ENCODE data around the gene FIGN. TPM values are rescaled to one million over a fixed set of nuclear protein-coding genes. Genes with fewer than 3 reads are reported as not detected.

Gene FIGN
- total and polyA plus RNA-seq, 2 of the 4 experiments (the other 2 are of a cell fraction), result 0.77 to 0.90 TPM

DNA sequence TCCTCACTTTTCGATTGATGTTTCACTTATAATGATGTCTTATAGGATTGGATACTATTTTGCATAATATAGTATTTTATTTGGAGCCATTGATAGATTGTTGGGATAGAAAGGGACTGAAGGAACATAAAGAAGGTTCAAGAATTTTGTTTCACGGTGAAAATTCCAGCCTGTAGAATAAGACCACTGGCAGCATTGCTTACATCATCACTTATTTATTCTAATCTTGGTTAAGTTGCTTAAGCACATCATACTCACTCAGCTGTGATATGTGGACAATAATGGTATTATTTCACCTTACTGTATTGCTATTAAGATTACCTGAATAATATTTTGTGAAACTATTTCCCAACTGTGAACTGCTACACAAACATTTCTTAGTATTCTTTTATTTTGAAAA lies 118.3 kb downstream of the FIGN start:
- Histone ChIP-seq H3K14ac (replicated peaks; ENCODE audit: low read depth, low read length) (no peak overlapping the region), H2AFZ (replicated peaks; ENCODE audit: low read length, poor library complexity) (no peak overlapping the region), H3K79me1 (ENCODE audit: low read depth in 1 of 2, low read length in 2 of 2) (no peaks in the 10 kb centered on the region), H2AK5ac (ENCODE audit: low read depth, low read length) (no peak overlapping the region), H2AK9ac (replicated peaks; ENCODE audit: low read depth, low read length, poor library complexity) (no peak overlapping the region), H2BK120ac (ENCODE audit: low read depth, low read length) (no peak overlapping the region), H2BK15ac (ENCODE audit: low read depth, low read length) (no peak overlapping the region), H3K36me3 (ENCODE audit: control insufficient read depth, insufficient read depth, low read length) (no peaks in the 10 kb centered on the region), H3K27me3 (ENCODE audit: control insufficient read depth, insufficient read depth, low read length) (no peaks in the 10 kb centered on the region), H3K4me1 (ENCODE audit: control insufficient read depth, insufficient read depth, low read length) (no peaks in the 10 kb centered on the region), H3K4ac (ENCODE audit: low read depth, low read length) (no peak overlapping the region), H3K9me1 (ENCODE audit: insufficient read depth, low read length) (no peaks in the 10 kb centered on the region), H3K27ac (ENCODE audit: insufficient read depth, low read length) (no peak overlapping the region), H3K56ac (ENCODE audit: extremely low read depth, insufficient read depth, low read length) (no peak overlapping the region), H2BK5ac (ENCODE audit: low read depth, low read length, poor library complexity, severe bottlenecking) (no peak overlapping the region), H3K9ac (ENCODE audit: low read depth, low read length) (no peak overlapping the region), H2BK20ac (ENCODE audit: low read depth, low read length) (no peak overlapping the region), H3K4me3 (ENCODE audit: insufficient read depth, low read depth, low read length) (no peak overlapping the region), H3K4me2 (ENCODE audit: low read depth, low read length) (no peak overlapping the region), H4K8ac (ENCODE audit: low read depth in 2 of 2, low read length in 2 of 2) (no peak overlapping the region), H3K23ac (ENCODE audit: low read depth, low read length) (no peak overlapping the region), H4K91ac (ENCODE audit: insufficient read depth, low read depth, low read length) (no peak overlapping the region), H3K18ac (ENCODE audit: low read depth, low read length) (no peak overlapping the region), H4K20me1 (ENCODE audit: insufficient read depth, low read length) (no peaks in the 10 kb centered on the region), H4K5ac (ENCODE audit: low read depth, low read length) (no peak overlapping the region), H3K9me3 (ENCODE audit: control insufficient read depth, insufficient read depth, low read length) (no peaks in the 10 kb centered on the region)
- no CpG with 5 or more reads among the region's 2 CpGs for WGBS, 2 experiments (ENCODE audit: extremely low coverage in 2 of 2, insufficient read length in 1 of 2)
- DNase-seq (no peak), ATAC-seq (ENCODE audit: low read depth) (no peak)
- ChIA-PET POLR2A (ENCODE audit: unreplicated experiment) (no interaction called here), CTCF (no interaction called here)
- dilution Hi-C loops (cut with HindIII; ENCODE audit: low sequenced_read_pairs, unreplicated experiment) (no loop called here), in situ Hi-C loops (cut with MboI; ENCODE audit: low sequenced_read_pairs) (no loop called here), intact Hi-C loops (cut with micrococcal nuclease) (no loop called here)
- BruUV-seq (replicated peaks), result no TSS peak
- TF ChIP-seq SMC3 (IDR thresholded peaks at IDR 0.05; ENCODE audit: low read depth, low read length) (no peak), MAZ (IDR thresholded peaks at IDR 0.05; ENCODE audit: borderline replicate concordance, low read depth, low read length) (no peak), ELK1 (IDR thresholded peaks at IDR 0.05; ENCODE audit: borderline replicate concordance, low read depth, low read length) (no peak), BHLHE40 (IDR thresholded peaks at IDR 0.05; ENCODE audit: low read depth, low read length) (no peak), RCOR1 (IDR thresholded peaks at IDR 0.05; ENCODE audit: insufficient replicate concordance, low read length) (no peak), CHD1 (IDR thresholded peaks at IDR 0.05; ENCODE audit: low read depth, low read length) (no peak), MXI1 (IDR thresholded peaks at IDR 0.05; ENCODE audit: borderline replicate concordance, low read depth, low read length) (no peak), FOS (IDR thresholded peaks at IDR 0.05; ENCODE audit: low read depth, low read length) (no peak), CEBPB (IDR thresholded peaks at IDR 0.05; ENCODE audit: low read depth, low read length) (no peak), POLR2A (IDR thresholded peaks at IDR 0.05; ENCODE audit: low read depth, low read length) (no peak), RFX5 (IDR thresholded peaks at IDR 0.05; ENCODE audit: low read depth, low read length) (no peak), CTCF (conservative IDR thresholded peaks at IDR 0.05; ENCODE audit: low read depth, low read length) (no peak), NFE2L2 (IDR thresholded peaks at IDR 0.05; ENCODE audit: low read depth, low read length) (no peak), MAFK (IDR thresholded peaks at IDR 0.05; ENCODE audit: low read depth, low read length) (no peak; the same call in 1 of the 2 replicates)

All from IMR-90 (cell line).